Activated T-helper 2 cell treated with anti-CD3 and anti-CD28 coated beads, Interferon-gamma antibody, Interleukin-2, Interleukin-4, amounts not matched to agents 10 μg/mL and 5 μg/mL and 100 μg/mL, durations not matched to agents 14 hours and 24 hours and 36 hours (primary cell): Measurements from ENCODE around the gene CDH4. TPM values are rescaled to one million over a fixed set of nuclear protein-coding genes. Genes with fewer than 3 reads are reported as not detected.
"Not testable (repeated sequence)": the region's sequence is repeated elsewhere in the genome, so short reads cannot be mapped to it uniquely, and the experiment has no call there.

Source experiments
- DNase-seq: peaks from one replicate; pipeline ENCODE4 v3.0.0; 2021; ENCODE audit warnings: low spot score
- H3K27ac Mint-ChIP-seq: one replicate; pipeline ENCODE4 v1.8.0; 2021; ENCODE audit warnings: mixed read lengths
- H3K27me3 Mint-ChIP-seq: one replicate; pipeline ENCODE4 v1.8.0; 2021; ENCODE audit warnings: low read depth, mixed read lengths
- H3K36me3 Mint-ChIP-seq: one replicate; pipeline ENCODE4 v1.8.0; 2021; ENCODE audit warnings: low read depth, mixed read lengths
- H3K4me1 Mint-ChIP-seq: one replicate; pipeline ENCODE4 v1.8.0; 2021; ENCODE audit warnings: low read depth, mixed read lengths
- H3K4me3 Mint-ChIP-seq: one replicate; pipeline ENCODE4 v1.8.0; 2021; ENCODE audit warnings: low read depth, mild to moderate bottlenecking, moderate library complexity, mixed read lengths
- H3K9me3 Mint-ChIP-seq: one replicate; pipeline ENCODE4 v1.8.0; 2021; ENCODE audit warnings: mixed read lengths
- intact Hi-C: fragments of 100-400 bp; cut with micrococcal nuclease; formaldehyde crosslinking; loops from one replicate; pipeline ENCODE4 v1.15.1; 2023
- total RNA-seq: library from RNA; stranded (reverse); gene quantifications from 2 replicates; pipeline ENCODE4 v1.2.3, GENCODE V29; 2022

The CDH4 gene
- total RNA-seq, 1 donor from 2014 or later, result not detected

GRCh38 chr20:61853073-61854005, 601.3 kb downstream of the CDH4 start:
- Mint-ChIP-seq H3K27ac (no peak overlapping the region), H3K9me3 (no peaks in the 10 kb centered on the region), H3K4me3 (no peak overlapping the region), H3K36me3 (no peaks in the 10 kb centered on the region), H3K27me3 (no peaks in the 10 kb centered on the region), H3K4me1 (no peaks in the 10 kb centered on the region)
- intact Hi-C loops, result no loop called here
- no peak for DNase-seq

GRCh38 chr20:61854538-61854937, 602.5 kb downstream of the CDH4 start:
- H3K27me3 Mint-ChIP-seq, DNase-seq, H3K4me3 Mint-ChIP-seq, H3K27ac Mint-ChIP-seq, H3K36me3 Mint-ChIP-seq, H3K4me1 Mint-ChIP-seq, H3K9me3 Mint-ChIP-seq, intact Hi-C loops: not testable (repeated sequence)

GRCh38 chr20:61855286-61855685, 603.2 kb downstream of the CDH4 start:
- Mint-ChIP-seq H3K4me3 (no peak overlapping the region), H3K36me3 (no peaks in the 10 kb centered on the region), H3K4me1 (no peaks in the 10 kb centered on the region), H3K27me3 (no peaks in the 10 kb centered on the region), H3K9me3 (no peaks in the 10 kb centered on the region), H3K27ac (no peak overlapping the region)
- no peak for DNase-seq
- intact Hi-C loops, result no loop called here

GRCh38 chr20:61856626-61857413, 604.8 kb downstream of the CDH4 start:
- no peak overlapping the region for H3K27ac Mint-ChIP-seq
- no peaks in the 10 kb centered on the region for H3K9me3 Mint-ChIP-seq
- H3K4me3 Mint-ChIP-seq, result no peak overlapping the region
- H3K36me3 Mint-ChIP-seq, result no peaks in the 10 kb centered on the region
- no peaks in the 10 kb centered on the region for H3K4me1 Mint-ChIP-seq
- H3K27me3 Mint-ChIP-seq, result no peaks in the 10 kb centered on the region
- no peak for DNase-seq
- intact Hi-C loops, result no loop called here

- intact Hi-C loops, result no loop called here
- Mint-ChIP-seq H3K27ac (no peak overlapping the region), H3K27me3 (no peaks in the 10 kb centered on the region), H3K4me1 (no peaks in the 10 kb centered on the region), H3K36me3 (no peaks in the 10 kb centered on the region), H3K9me3 (no peaks in the 10 kb centered on the region), H3K4me3 (no peak overlapping the region)
- no peak for DNase-seq
These were observed 605.3 kb downstream of the CDH4 start for GRCh38 chr20:61857414-61857775.

- intact Hi-C loops, result no loop called here
- no peak for DNase-seq
- H3K9me3 Mint-ChIP-seq, result no peaks in the 10 kb centered on the region
- H3K27me3 Mint-ChIP-seq, result no peaks in the 10 kb centered on the region
- H3K4me3 Mint-ChIP-seq, result no peak overlapping the region
- H3K4me1 Mint-ChIP-seq, result no peaks in the 10 kb centered on the region
- H3K27ac Mint-ChIP-seq, result no peak overlapping the region
- no peaks in the 10 kb centered on the region for H3K36me3 Mint-ChIP-seq
These were observed 605.8 kb downstream of the CDH4 start for GRCh38 chr20:61857884-61858283.

- H3K27ac Mint-ChIP-seq, result no peak overlapping the region
- no peaks in the 10 kb centered on the region for H3K9me3 Mint-ChIP-seq
- DNase-seq, result no peak
- no peaks in the 10 kb centered on the region for H3K27me3 Mint-ChIP-seq
- intact Hi-C loops, result no loop called here
- no peaks in the 10 kb centered on the region for H3K4me1 Mint-ChIP-seq
- H3K36me3 Mint-ChIP-seq, result no peaks in the 10 kb centered on the region
- no peak overlapping the region for H3K4me3 Mint-ChIP-seq
These were observed 607.7 kb downstream of the CDH4 start for GRCh38 chr20:61859767-61860166.

GRCh38 chr20:61860260-61860987, 608.4 kb downstream of the CDH4 start:
- Mint-ChIP-seq H3K4me1 (no peaks in the 10 kb centered on the region), H3K9me3 (peaks cover 5% of the 10 kb centered on the region), H3K4me3 (no peak overlapping the region), H3K27ac (no peak overlapping the region), H3K27me3 (no peaks in the 10 kb centered on the region), H3K36me3 (no peaks in the 10 kb centered on the region)
- intact Hi-C loops, result no loop called here
- DNase-seq, result no peak

GRCh38 chr20:61861054-61861841, 609.2 kb downstream of the CDH4 start:
- DNase-seq, result no peak
- H3K27ac Mint-ChIP-seq, result no peak overlapping the region
- intact Hi-C loops, result no loop called here
- H3K9me3 Mint-ChIP-seq, result peaks cover 9% of the 10 kb centered on the region
- no peaks in the 10 kb centered on the region for H3K4me1 Mint-ChIP-seq
- no peaks in the 10 kb centered on the region for H3K36me3 Mint-ChIP-seq
- H3K4me3 Mint-ChIP-seq, result no peak overlapping the region
- no peaks in the 10 kb centered on the region for H3K27me3 Mint-ChIP-seq

- no peak overlapping the region for H3K27ac Mint-ChIP-seq
- H3K4me3 Mint-ChIP-seq, result no peak overlapping the region
- peaks cover 9% of the 10 kb centered on the region for H3K9me3 Mint-ChIP-seq
- no peaks in the 10 kb centered on the region for H3K36me3 Mint-ChIP-seq
- H3K4me1 Mint-ChIP-seq, result no peaks in the 10 kb centered on the region
- no peak for DNase-seq
- H3K27me3 Mint-ChIP-seq, result no peaks in the 10 kb centered on the region
- intact Hi-C loops, result no loop called here
These were observed 609.8 kb downstream of the CDH4 start for GRCh38 chr20:61861858-61862257.

- no peak for DNase-seq
- Mint-ChIP-seq H3K4me1 (no peaks in the 10 kb centered on the region), H3K4me3 (no peak overlapping the region), H3K36me3 (no peaks in the 10 kb centered on the region), H3K27me3 (no peaks in the 10 kb centered on the region), H3K27ac (no peak overlapping the region), H3K9me3 (peaks cover 9% of the 10 kb centered on the region)
- intact Hi-C loops, result no loop called here
These were observed 610.8 kb downstream of the CDH4 start for GRCh38 chr20:61862881-61863280.

GRCh38 chr20:61864481-61864880, 612.4 kb downstream of the CDH4 start:
- Mint-ChIP-seq H3K27me3 (no peaks in the 10 kb centered on the region), H3K9me3 (peaks cover 9% of the 10 kb centered on the region), H3K4me1 (no peaks in the 10 kb centered on the region)

More at GRCh38 chr20:61864481-61864880, 612.4 kb downstream of the CDH4 start:
- Mint-ChIP-seq H3K4me3 (no peak overlapping the region), H3K36me3 (no peaks in the 10 kb centered on the region), H3K27ac (no peak overlapping the region)
- intact Hi-C loops, result no loop called here
- no peak for DNase-seq
